SK-N-MC (cell line): ENCODE data around the gene LRWD1.
"Not testable (repeated sequence)": the region's sequence is repeated elsewhere in the genome, so short reads cannot be mapped to it uniquely, and the experiment has no call there.

Experiments
- EZH2 ChIP-seq: fragments of 200-600 bp; sonication (generic); IDR thresholded peaks from one replicate; pipeline ENCODE4 v1.6.1; 2017; ENCODE audit warnings: antibody characterized with exemption
- FOXP2 ChIP-seq: optimal IDR thresholded peaks from 2 replicates; pipeline ENCODE3; 2011; ENCODE audit warnings: mild to moderate bottlenecking, moderate library complexity; ENCODE audit not compliant: insufficient read depth; ENCODE audit errors: extremely low read length, control extremely low read depth

GRCh38 chr7:102498321-102498720 is 33.5 kb downstream of the LRWD1 start:
- TF ChIP-seq FOXP2, EZH2: not testable (repeated sequence)
